ENCODE results near the gene MEIS1.

MEIS1 gene

DNA sequence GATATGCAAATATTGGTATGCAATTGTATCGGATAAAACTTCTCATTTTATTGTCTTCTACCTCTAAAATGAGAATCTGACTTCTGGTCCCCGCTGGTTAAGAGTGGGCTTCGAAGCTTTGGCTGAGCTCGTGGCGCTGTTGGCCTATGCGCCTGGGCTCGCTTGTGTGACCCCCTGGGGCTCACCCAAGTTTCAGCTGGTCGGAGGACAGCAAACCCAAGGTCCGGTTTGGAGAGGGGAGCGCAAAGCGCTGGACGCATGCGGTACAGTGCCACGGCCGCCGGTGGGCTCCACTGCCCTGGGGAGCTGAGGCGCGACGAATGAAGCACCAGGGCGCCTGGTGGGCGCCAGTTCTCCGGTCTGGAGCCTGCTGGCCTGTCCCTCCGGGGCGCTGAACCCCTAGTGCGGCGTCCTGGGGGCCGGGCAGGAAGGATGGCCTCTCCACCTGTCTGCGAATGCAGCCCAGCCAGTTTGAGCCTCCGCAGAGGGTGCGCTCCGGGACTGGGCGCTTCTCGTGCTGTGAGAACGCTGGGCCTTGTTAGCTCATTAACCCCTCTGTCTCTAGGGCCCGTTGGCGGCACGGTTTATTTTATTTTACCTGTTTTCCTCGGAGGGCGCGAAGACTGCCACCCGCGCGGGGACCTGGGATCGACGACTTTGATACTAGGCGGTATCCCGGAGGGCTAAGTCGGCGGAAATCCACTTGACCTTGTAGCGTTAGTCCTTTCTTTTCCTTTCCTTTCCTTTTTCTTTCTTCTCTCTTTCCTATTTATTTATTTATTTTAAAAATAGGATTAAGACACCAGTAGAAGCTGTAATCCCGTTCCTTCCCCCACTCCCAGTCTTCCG lies 10.4 kb downstream of the MEIS1 start:
- POLR2A ChIA-PET: no interaction called here

GRCh38 chr2:66445925-66446871 lies 11.3 kb downstream of the MEIS1 start:
- POLR2A ChIA-PET: no interaction called here
- H3K4me1 ChIP-seq (ENCODE audit: control insufficient read depth, insufficient read depth, low read length): no peaks in the 10 kb centered on the region
- no peak overlapping the region for H3K4me3 ChIP-seq (ENCODE audit: low read depth, low read length)
- H3K9me3 ChIP-seq (ENCODE audit: control insufficient read depth, insufficient read depth, low read depth, low read length): no peaks in the 10 kb centered on the region
- H3K27ac ChIP-seq (ENCODE audit: extremely low read depth, low read depth, low read length): no peak overlapping the region
- H3K36me3 ChIP-seq (ENCODE audit: control insufficient read depth in 2 of 2, insufficient read depth in 1 of 2, low read length in 2 of 2): peaks cover 10 to 42% of the 10 kb centered on the region in 2 experiments; a peak in 2 of 3 replicates
- TF ChIP-seq ZNF521 (tag by site-specific recombination; IDR thresholded peaks at IDR 0.05): no peak
- no peak for TF ChIP-seq ZNF837 (tag by site-specific recombination; IDR thresholded peaks at IDR 0.05)
- no peak for TF ChIP-seq ZNF19 (tag by site-specific recombination; IDR thresholded peaks at IDR 0.05; ENCODE audit: low read depth)
- CTCF ChIA-PET: no interaction called here

More for the DNA sequence above, 10.4 kb downstream of the MEIS1 start:
- TF ChIP-seq, protein P1, sequence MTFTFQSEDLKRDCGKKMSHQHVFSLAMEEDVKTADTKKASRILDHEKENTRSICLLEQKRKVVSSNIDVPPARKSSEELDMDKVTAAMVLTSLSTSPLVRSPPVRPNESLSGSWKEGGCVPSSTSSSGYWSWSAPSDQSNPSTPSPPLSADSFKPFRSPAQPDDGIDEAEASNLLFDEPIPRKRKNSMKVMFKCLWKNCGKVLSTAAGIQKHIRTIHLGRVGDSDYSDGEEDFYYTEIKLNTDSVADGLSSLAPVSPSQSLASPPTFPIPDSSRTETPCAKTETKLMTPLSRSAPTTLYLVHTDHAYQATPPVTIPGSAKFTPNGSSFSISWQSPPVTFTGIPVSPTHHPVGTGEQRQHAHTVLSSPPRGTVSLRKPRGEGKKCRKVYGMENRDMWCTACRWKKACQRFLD (tag by site-specific recombination; IDR thresholded peaks at IDR 0.05): no peak
- no peak for TF ChIP-seq ZNF585B (tag by site-specific recombination; IDR thresholded peaks at IDR 0.05)
- TF ChIP-seq ZNF138 (tag by site-specific recombination; IDR thresholded peaks at IDR 0.05; ENCODE audit: borderline replicate concordance): no peak
- TF ChIP-seq, protein P2, sequence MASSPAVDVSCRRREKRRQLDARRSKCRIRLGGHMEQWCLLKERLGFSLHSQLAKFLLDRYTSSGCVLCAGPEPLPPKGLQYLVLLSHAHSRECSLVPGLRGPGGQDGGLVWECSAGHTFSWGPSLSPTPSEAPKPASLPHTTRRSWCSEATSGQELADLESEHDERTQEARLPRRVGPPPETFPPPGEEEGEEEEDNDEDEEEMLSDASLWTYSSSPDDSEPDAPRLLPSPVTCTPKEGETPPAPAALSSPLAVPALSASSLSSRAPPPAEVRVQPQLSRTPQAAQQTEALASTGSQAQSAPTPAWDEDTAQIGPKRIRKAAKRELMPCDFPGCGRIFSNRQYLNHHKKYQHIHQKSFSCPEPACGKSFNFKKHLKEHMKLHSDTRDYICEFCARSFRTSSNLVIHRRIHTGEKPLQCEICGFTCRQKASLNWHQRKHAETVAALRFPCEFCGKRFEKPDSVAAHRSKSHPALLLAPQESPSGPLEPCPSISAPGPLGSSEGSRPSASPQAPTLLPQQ (tag by site-specific recombination; IDR thresholded peaks at IDR 0.05): no peak
- TF ChIP-seq ZNF292 (tag by site-specific recombination; IDR thresholded peaks at IDR 0.05; ENCODE audit: borderline replicate concordance, low read depth): no peak
- no peak for TF ChIP-seq ZNF529 (tag by site-specific recombination; IDR thresholded peaks at IDR 0.05; ENCODE audit: insufficient replicate concordance)
- TF ChIP-seq ZNF449 (tag by site-specific recombination; IDR thresholded peaks at IDR 0.05): no peak
- peaks cover 10 to 46% of the 10 kb centered on the region in 2 experiments; a peak in 2 of 3 replicates for H3K36me3 ChIP-seq (ENCODE audit: control insufficient read depth in 2 of 2, insufficient read depth in 1 of 2, low read length in 2 of 2)
- no peak overlapping the region for H3K27ac ChIP-seq (ENCODE audit: extremely low read depth, low read depth, low read length)
- CTCF ChIA-PET: interaction anchor here (0.5 kb wide), 1 partner anchor 1206 kb away, joined by 3 read pairs; no protein-coding TSS in a partner anchor
- H3K4me1 ChIP-seq (ENCODE audit: control insufficient read depth, insufficient read depth, low read length): no peaks in the 10 kb centered on the region
- H3K4me3 ChIP-seq (ENCODE audit: low read depth, low read length): no peak overlapping the region
- no peaks in the 10 kb centered on the region for H3K9me3 ChIP-seq (ENCODE audit: control insufficient read depth, insufficient read depth, low read depth, low read length)

GRCh38 chr2:66446941-66447340 lies 12.0 kb downstream of the MEIS1 start:
- Histone ChIP-seq H3K4me1 (ENCODE audit: control insufficient read depth, insufficient read depth, low read length) (no peaks in the 10 kb centered on the region), H3K27ac (ENCODE audit: extremely low read depth, low read depth, low read length) (no peak overlapping the region), H3K9me3 (ENCODE audit: control insufficient read depth, insufficient read depth, low read depth, low read length) (no peaks in the 10 kb centered on the region), H3K4me3 (ENCODE audit: low read depth, low read length) (no peak overlapping the region), H3K36me3 (ENCODE audit: control insufficient read depth in 2 of 2, insufficient read depth in 1 of 2, low read length in 2 of 2) (peaks cover 10 to 34% of the 10 kb centered on the region in 2 experiments; a peak in 2 of 3 replicates)
- POLR2A ChIA-PET: interaction anchor here (1.2 kb wide), 1 partner anchor 9 kb away, joined by 3 read pairs; no protein-coding TSS in a partner anchor
- CTCF ChIA-PET: no interaction called here
- TF ChIP-seq ZNF146 (tag by site-specific recombination; IDR thresholded peaks at IDR 0.05) (no peak), TCF7L2 (IDR thresholded peaks at IDR 0.05; ENCODE audit: borderline replicate concordance, low read depth, low read length) (no peak), ZNF16 (tag by site-specific recombination; IDR thresholded peaks at IDR 0.05; ENCODE audit: low read depth) (no peak), ZBTB7A (tag by site-specific recombination; IDR thresholded peaks at IDR 0.05; ENCODE audit: low read depth) (no peak), ZNF404 (tag by site-specific recombination; IDR thresholded peaks at IDR 0.05) (no peak), ZNF311 (tag by site-specific recombination; IDR thresholded peaks at IDR 0.05; ENCODE audit: borderline replicate concordance) (no peak), ZNF155 (tag by site-specific recombination; IDR thresholded peaks at IDR 0.05) (no peak)
- TF ChIP-seq, protein P3, sequence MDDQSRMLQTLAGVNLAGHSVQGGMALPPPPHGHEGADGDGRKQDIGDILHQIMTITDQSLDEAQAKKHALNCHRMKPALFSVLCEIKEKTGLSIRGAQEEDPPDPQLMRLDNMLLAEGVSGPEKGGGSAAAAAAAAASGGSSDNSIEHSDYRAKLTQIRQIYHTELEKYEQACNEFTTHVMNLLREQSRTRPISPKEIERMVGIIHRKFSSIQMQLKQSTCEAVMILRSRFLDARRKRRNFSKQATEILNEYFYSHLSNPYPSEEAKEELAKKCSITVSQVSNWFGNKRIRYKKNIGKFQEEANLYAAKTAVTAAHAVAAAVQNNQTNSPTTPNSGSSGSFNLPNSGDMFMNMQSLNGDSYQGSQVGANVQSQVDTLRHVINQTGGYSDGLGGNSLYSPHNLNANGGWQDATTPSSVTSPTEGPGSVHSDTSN (CRISPR knock-in tag; IDR thresholded peaks at IDR 0.05): no peak
- TF ChIP-seq, protein P4, sequence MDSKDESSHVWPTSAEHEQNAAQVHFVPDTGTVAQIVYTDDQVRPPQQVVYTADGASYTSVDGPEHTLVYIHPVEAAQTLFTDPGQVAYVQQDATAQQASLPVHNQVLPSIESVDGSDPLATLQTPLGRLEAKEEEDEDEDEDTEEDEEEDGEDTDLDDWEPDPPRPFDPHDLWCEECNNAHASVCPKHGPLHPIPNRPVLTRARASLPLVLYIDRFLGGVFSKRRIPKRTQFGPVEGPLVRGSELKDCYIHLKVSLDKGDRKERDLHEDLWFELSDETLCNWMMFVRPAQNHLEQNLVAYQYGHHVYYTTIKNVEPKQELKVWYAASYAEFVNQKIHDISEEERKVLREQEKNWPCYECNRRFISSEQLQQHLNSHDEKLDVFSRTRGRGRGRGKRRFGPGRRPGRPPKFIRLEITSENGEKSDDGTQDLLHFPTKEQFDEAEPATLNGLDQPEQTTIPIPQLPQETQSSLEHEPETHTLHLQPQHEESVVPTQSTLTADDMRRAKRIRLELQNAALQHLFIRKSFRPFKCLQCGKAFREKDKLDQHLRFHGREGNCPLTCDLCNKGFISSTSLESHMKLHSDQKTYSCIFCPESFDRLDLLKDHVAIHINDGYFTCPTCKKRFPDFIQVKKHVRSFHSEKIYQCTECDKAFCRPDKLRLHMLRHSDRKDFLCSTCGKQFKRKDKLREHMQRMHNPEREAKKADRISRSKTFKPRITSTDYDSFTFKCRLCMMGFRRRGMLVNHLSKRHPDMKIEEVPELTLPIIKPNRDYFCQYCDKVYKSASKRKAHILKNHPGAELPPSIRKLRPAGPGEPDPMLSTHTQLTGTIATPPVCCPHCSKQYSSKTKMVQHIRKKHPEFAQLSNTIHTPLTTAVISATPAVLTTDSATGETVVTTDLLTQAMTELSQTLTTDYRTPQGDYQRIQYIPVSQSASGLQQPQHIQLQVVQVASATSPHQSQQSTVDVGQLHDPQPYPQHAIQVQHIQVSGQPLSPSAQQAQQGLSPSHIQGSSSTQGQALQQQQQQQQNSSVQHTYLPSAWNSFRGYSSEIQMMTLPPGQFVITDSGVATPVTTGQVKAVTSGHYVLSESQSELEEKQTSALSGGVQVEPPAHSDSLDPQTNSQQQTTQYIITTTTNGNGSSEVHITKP (tag by site-specific recombination; IDR thresholded peaks at IDR 0.05): no peak

All from HEK293 (cell line).